Measurements from ENCODE around the gene GPR26. TPM values are rescaled to one million over a fixed set of nuclear protein-coding genes. Genes with fewer than 3 reads are reported as not detected.

GPR26 gene
- total and polyA plus RNA-seq, 4 donors = not detected

- no peaks in the 10 kb centered on the region for H3K9me3 ChIP-seq (ENCODE audit: control insufficient read depth in 4 of 4, insufficient read depth in 3 of 4, low read length in 3 of 4)
- peaks cover 0 to 7% (median 5%) of the 10 kb centered on the region in 3 donors for H3K27me3 ChIP-seq (ENCODE audit: control insufficient read depth in 3 of 3, insufficient read depth in 3 of 3, low read length in 2 of 3)
- no peak overlapping the region for H3K27ac ChIP-seq (ENCODE audit: low read depth in 1 of 2, low read length in 1 of 2)
- TF ChIP-seq CTCF (IDR thresholded peaks at IDR 0.05; ENCODE audit: control extremely low read depth, extremely low read depth) = no peak
- H3K4me3 ChIP-seq = no peak overlapping the region
- H3K4me1 ChIP-seq (ENCODE audit: control insufficient read depth in 5 of 5, insufficient read depth in 5 of 5, low read length in 5 of 5) = no peaks in the 10 kb centered on the region
- ATAC-seq (ENCODE audit: insufficient read depth, low FRiP score) (no peak), DNase-seq (no peak)
- H3K36me3 ChIP-seq (ENCODE audit: control insufficient read depth in 4 of 4, insufficient read depth in 4 of 4, low read length in 4 of 4) = no peaks in the 10 kb centered on the region
- no peak overlapping the region for H3K9ac ChIP-seq (ENCODE audit: insufficient read depth in 1 of 2, low read length in 2 of 2)
- 54 to 66% methylated on average over 8 of the region's 8 CpGs for WGBS, 2 donors
These were observed 23.5 kb upstream of the GPR26 start for GRCh38 chr10:123642697-123643096.

GRCh38 chr10:123643315-123643714 is 22.8 kb upstream of the GPR26 start:
- no peak for ATAC-seq (ENCODE audit: insufficient read depth, low FRiP score)
- H3K27me3 ChIP-seq (ENCODE audit: control insufficient read depth in 3 of 3, insufficient read depth in 3 of 3, low read length in 2 of 3) = peaks cover 0 to 7% (median 5%) of the 10 kb centered on the region in 3 donors
- 63 to 78% methylated on average over 10 of the region's 10 CpGs for WGBS, 2 donors
- H3K9ac ChIP-seq (ENCODE audit: insufficient read depth in 1 of 2, low read length in 2 of 2) = no peak overlapping the region
- no peak for DNase-seq
- no peaks in the 10 kb centered on the region for H3K4me1 ChIP-seq (ENCODE audit: control insufficient read depth in 5 of 5, insufficient read depth in 5 of 5, low read length in 5 of 5)
- H3K9me3 ChIP-seq (ENCODE audit: control insufficient read depth in 4 of 4, insufficient read depth in 3 of 4, low read length in 3 of 4) = no peaks in the 10 kb centered on the region
- no peak for TF ChIP-seq CTCF (IDR thresholded peaks at IDR 0.05; ENCODE audit: control extremely low read depth, extremely low read depth)
- H3K4me3 ChIP-seq = no peak overlapping the region
- H3K36me3 ChIP-seq (ENCODE audit: control insufficient read depth in 4 of 4, insufficient read depth in 4 of 4, low read length in 4 of 4) = no peaks in the 10 kb centered on the region
- H3K27ac ChIP-seq (ENCODE audit: low read depth in 1 of 2, low read length in 1 of 2) = no peak overlapping the region

GRCh38 chr10:123645016-123645415 is 21.1 kb upstream of the GPR26 start:
- H3K9me3 ChIP-seq (ENCODE audit: control insufficient read depth in 4 of 4, insufficient read depth in 3 of 4, low read length in 3 of 4) = no peaks in the 10 kb centered on the region
- H3K27me3 ChIP-seq (ENCODE audit: control insufficient read depth in 3 of 3, insufficient read depth in 3 of 3, low read length in 2 of 3) = peaks cover 0 to 5% (median 2%) of the 10 kb centered on the region in 3 donors
- H3K4me1 ChIP-seq (ENCODE audit: control insufficient read depth in 5 of 5, insufficient read depth in 5 of 5, low read length in 5 of 5) = no peaks in the 10 kb centered on the region
- DNase-seq (no peak), ATAC-seq (ENCODE audit: insufficient read depth, low FRiP score) (no peak)
- H3K9ac ChIP-seq (ENCODE audit: insufficient read depth in 1 of 2, low read length in 2 of 2) = no peak overlapping the region
- no peak for TF ChIP-seq CTCF (IDR thresholded peaks at IDR 0.05; ENCODE audit: control extremely low read depth, extremely low read depth)
- no peak overlapping the region for H3K4me3 ChIP-seq
- WGBS, 2 donors = 63 to 72% methylated on average over 6 of the region's 6 CpGs
- no peak overlapping the region for H3K27ac ChIP-seq (ENCODE audit: low read depth in 1 of 2, low read length in 1 of 2)
- no peaks in the 10 kb centered on the region for H3K36me3 ChIP-seq (ENCODE audit: control insufficient read depth in 4 of 4, insufficient read depth in 4 of 4, low read length in 4 of 4)

- DNase-seq = no peak
- no peaks in the 10 kb centered on the region for H3K9me3 ChIP-seq (ENCODE audit: control insufficient read depth in 4 of 4, insufficient read depth in 3 of 4, low read length in 3 of 4)
- H3K4me1 ChIP-seq (ENCODE audit: control insufficient read depth in 5 of 5, insufficient read depth in 5 of 5, low read length in 5 of 5) = no peaks in the 10 kb centered on the region
- no peak for TF ChIP-seq CTCF (IDR thresholded peaks at IDR 0.05; ENCODE audit: control extremely low read depth, extremely low read depth)
- no peaks in the 10 kb centered on the region for H3K36me3 ChIP-seq (ENCODE audit: control insufficient read depth in 4 of 4, insufficient read depth in 4 of 4, low read length in 4 of 4)
- no peak overlapping the region for H3K27ac ChIP-seq (ENCODE audit: low read depth in 1 of 2, low read length in 1 of 2)
- ATAC-seq (ENCODE audit: insufficient read depth, low FRiP score) = no peak
- H3K9ac ChIP-seq (ENCODE audit: insufficient read depth in 1 of 2, low read length in 2 of 2) = no peak overlapping the region
- H3K4me3 ChIP-seq = no peak overlapping the region
- H3K27me3 ChIP-seq (ENCODE audit: control insufficient read depth in 3 of 3, insufficient read depth in 3 of 3, low read length in 2 of 3) = peaks cover 0 to 5% (median 2%) of the 10 kb centered on the region in 3 donors
- 75 to 82% methylated on average over 10 of the region's 10 CpGs for WGBS, 2 donors
These were observed 20.5 kb upstream of the GPR26 start for GRCh38 chr10:123645615-123646014.
